ENCODE measurements around the gene ZNF274.

GRCh38 chr19:58203814-58204475 is 21.1 kb downstream of the ZNF274 start:
- TF ChIP-seq EZH2 (optimal IDR thresholded peaks at IDR 0.05; ENCODE audit: low read depth, low read length) (no peak), CTCF (IDR thresholded peaks at IDR 0.05; ENCODE audit: low read length) (no peak), EZH2phosphoT487 (IDR thresholded peaks at IDR 0.05; ENCODE audit: low read length) (no peak)

Measured in MM.1S (cell line).